ENCODE data around the gene WNT3. TPM values are rescaled to one million over a fixed set of nuclear protein-coding genes. Genes with fewer than 3 reads are reported as not detected.

The WNT3 gene
- total RNA-seq, 2 donors from 2014 or later, result 19.9 to 21.8 TPM

DNA sequence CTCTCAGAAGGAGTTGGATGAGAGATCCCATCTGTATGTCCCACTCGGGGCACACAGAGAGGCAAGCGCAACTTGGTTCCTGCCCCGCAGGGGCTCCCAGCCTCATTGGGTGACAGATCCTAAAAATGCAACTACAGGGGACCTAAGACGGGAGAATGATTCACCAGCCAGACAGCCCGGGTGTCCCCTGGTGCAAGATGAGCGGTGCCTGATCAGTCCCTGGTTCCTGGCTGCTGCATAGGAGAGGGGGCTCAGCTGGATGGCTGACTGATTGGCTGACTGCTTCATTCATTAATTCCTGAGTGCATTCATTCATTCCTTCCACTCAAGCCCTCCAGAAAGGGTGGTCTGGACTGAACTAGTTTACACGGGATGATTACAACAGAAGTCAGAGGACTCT is 22.0 kb downstream of the WNT3 start:
- peak; percentile 52 for DNase-seq
- Histone ChIP-seq H3K4me3 (ENCODE audit: low read length) (no peak overlapping the region), H3K36me3 (ENCODE audit: control insufficient read depth, insufficient read depth, low read length) (no peaks in the 10 kb centered on the region), H3K27me3 (ENCODE audit: control insufficient read depth, insufficient read depth, low read length, poor library complexity, severe bottlenecking) (no peaks in the 10 kb centered on the region), H3K9ac (ENCODE audit: extremely low read depth, low read length, poor library complexity, severe bottlenecking) (no peak overlapping the region), H3K4me1 (ENCODE audit: control insufficient read depth, insufficient read depth, low read length) (no peaks in the 10 kb centered on the region), H3K9me3 (ENCODE audit: control insufficient read depth, low read length) (no peaks in the 10 kb centered on the region), H3K27ac (ENCODE audit: low read depth, low read length) (no peak overlapping the region)
- 95 to 99% methylated on average over 7 of the region's 7 CpGs for WGBS, 2 experiments (ENCODE audit: insufficient coverage in 1 of 2, insufficient read length in 1 of 2)
- H3K36me3 Mint-ChIP-seq (ENCODE audit: low read depth), result peaks cover 14% of the 10 kb centered on the region
- no peaks in the 10 kb centered on the region for H3K9me3 Mint-ChIP-seq
- peaks cover 2% of the 10 kb centered on the region for H3K27me3 Mint-ChIP-seq (ENCODE audit: insufficient read depth)
- H3K4me1 Mint-ChIP-seq, result peaks cover 20% of the 10 kb centered on the region
- H3K4me3 Mint-ChIP-seq, result no peak overlapping the region
- TF ChIP-seq, protein P1, sequence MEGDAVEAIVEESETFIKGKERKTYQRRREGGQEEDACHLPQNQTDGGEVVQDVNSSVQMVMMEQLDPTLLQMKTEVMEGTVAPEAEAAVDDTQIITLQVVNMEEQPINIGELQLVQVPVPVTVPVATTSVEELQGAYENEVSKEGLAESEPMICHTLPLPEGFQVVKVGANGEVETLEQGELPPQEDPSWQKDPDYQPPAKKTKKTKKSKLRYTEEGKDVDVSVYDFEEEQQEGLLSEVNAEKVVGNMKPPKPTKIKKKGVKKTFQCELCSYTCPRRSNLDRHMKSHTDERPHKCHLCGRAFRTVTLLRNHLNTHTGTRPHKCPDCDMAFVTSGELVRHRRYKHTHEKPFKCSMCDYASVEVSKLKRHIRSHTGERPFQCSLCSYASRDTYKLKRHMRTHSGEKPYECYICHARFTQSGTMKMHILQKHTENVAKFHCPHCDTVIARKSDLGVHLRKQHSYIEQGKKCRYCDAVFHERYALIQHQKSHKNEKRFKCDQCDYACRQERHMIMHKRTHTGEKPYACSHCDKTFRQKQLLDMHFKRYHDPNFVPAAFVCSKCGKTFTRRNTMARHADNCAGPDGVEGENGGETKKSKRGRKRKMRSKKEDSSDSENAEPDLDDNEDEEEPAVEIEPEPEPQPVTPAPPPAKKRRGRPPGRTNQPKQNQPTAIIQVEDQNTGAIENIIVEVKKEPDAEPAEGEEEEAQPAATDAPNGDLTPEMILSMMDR (conservative IDR thresholded peaks at IDR 0.05), result no peak
- no peak overlapping the region for H3K27ac Mint-ChIP-seq

DNA sequence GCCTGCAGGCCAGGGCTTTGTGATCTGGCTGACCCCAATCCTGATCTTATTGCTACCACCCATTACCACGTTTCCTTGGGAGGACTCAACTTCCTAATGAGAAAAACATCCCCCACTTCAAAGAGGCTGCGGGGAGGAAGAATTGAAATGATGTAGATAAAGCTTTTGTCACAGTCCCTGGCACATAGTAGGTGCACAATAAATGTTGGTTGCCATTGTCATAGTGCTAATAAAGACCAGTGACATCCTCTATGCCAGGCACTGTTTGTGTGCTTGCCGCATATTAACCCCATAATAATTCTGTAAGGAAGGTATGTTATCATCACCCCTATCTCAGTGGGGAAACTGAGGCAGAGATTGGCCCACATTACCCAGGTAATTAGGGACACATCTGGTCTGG is 22.4 kb downstream of the WNT3 start:
- Histone ChIP-seq H3K9ac (ENCODE audit: extremely low read depth, low read length, poor library complexity, severe bottlenecking) (no peak overlapping the region), H3K27me3 (ENCODE audit: control insufficient read depth, insufficient read depth, low read length, poor library complexity, severe bottlenecking) (no peaks in the 10 kb centered on the region), H3K4me3 (ENCODE audit: low read length) (no peak overlapping the region), H3K9me3 (ENCODE audit: control insufficient read depth, low read length) (no peaks in the 10 kb centered on the region), H3K27ac (ENCODE audit: low read depth, low read length) (no peak overlapping the region), H3K36me3 (ENCODE audit: control insufficient read depth, insufficient read depth, low read length) (no peaks in the 10 kb centered on the region), H3K4me1 (ENCODE audit: control insufficient read depth, insufficient read depth, low read length) (no peaks in the 10 kb centered on the region)
- peaks cover 14% of the 10 kb centered on the region for H3K36me3 Mint-ChIP-seq (ENCODE audit: low read depth)
- no peak for DNase-seq
- H3K4me1 Mint-ChIP-seq, result peaks cover 22% of the 10 kb centered on the region
- 94% methylated on average over 3 of the region's 3 CpGs; no CpG with 5 or more reads in 1 of the 2 experiments for WGBS, 2 experiments (ENCODE audit: insufficient coverage in 1 of 2, insufficient read length in 1 of 2)
- H3K27ac Mint-ChIP-seq, result no peak overlapping the region
- H3K9me3 Mint-ChIP-seq, result no peaks in the 10 kb centered on the region
- H3K27me3 Mint-ChIP-seq (ENCODE audit: insufficient read depth), result peaks cover 2% of the 10 kb centered on the region
- TF ChIP-seq, protein P1 (conservative IDR thresholded peaks at IDR 0.05), result no peak
- no peak overlapping the region for H3K4me3 Mint-ChIP-seq

DNA sequence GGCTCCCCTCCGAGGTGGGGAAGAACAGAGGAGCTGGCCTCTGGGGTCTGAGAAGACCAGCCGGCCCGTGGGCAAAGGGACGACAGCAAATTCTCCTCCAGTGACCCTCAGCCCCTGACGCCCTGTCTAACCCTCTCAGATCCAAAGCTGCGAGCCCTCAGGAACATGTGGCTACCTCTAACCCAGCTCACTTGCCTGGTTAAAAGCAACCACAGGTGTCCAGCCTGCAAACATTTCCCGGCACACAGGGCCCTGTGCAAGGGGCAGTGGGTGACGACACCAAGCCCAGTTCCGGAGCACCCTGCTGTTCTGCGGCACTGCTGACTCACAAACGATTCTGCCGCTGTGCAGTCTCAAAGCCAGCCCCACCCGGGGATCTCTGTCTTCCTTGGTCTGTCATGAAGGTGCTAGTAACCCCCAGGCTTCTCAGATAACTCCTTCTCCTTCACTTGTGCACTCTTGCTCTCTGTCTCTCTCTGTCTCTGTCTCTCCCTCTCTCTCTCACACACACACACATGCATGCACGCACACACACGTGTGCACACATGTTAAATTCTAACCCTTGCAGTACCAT is 23.0 kb downstream of the WNT3 start:
- Histone ChIP-seq H3K27ac (ENCODE audit: low read depth, low read length) (no peak overlapping the region), H3K4me3 (ENCODE audit: low read length) (no peak overlapping the region), H3K9ac (ENCODE audit: extremely low read depth, low read length, poor library complexity, severe bottlenecking) (no peak overlapping the region), H3K4me1 (ENCODE audit: control insufficient read depth, insufficient read depth, low read length) (no peaks in the 10 kb centered on the region), H3K27me3 (ENCODE audit: control insufficient read depth, insufficient read depth, low read length, poor library complexity, severe bottlenecking) (no peaks in the 10 kb centered on the region), H3K36me3 (ENCODE audit: control insufficient read depth, insufficient read depth, low read length) (no peaks in the 10 kb centered on the region), H3K9me3 (ENCODE audit: control insufficient read depth, low read length) (no peaks in the 10 kb centered on the region)
- DNase-seq, result no peak
- TF ChIP-seq, protein P1 (conservative IDR thresholded peaks at IDR 0.05), result no peak
- Mint-ChIP-seq H3K27me3 (ENCODE audit: insufficient read depth) (peaks cover 2% of the 10 kb centered on the region), H3K27ac (no peak overlapping the region), H3K4me3 (no peak overlapping the region), H3K4me1 (peaks cover 28% of the 10 kb centered on the region), H3K36me3 (ENCODE audit: low read depth) (peaks cover 7% of the 10 kb centered on the region), H3K9me3 (peaks cover 2% of the 10 kb centered on the region)
- WGBS, 2 experiments (ENCODE audit: insufficient coverage in 1 of 2, insufficient read length in 1 of 2), result 86 to 90% methylated on average over 10 to 15 of the region's 15 CpGs
